22Rv1 (cell line): ENCODE measurements around the gene DPEP3.
A peak's percentile ranks its signal among the peaks of the same experiment; 100 is the strongest.

Experiments used
- H3K27ac ChIP-seq: fragments of 450-650 bp; 2 replicates; pipeline ENCODE4 v1.5.1; 2017
- ZFX ChIP-seq: fragments of 450-650 bp; IDR thresholded peaks from 2 replicates; pipeline ENCODE4 v1.6.1; 2017; ENCODE audit warnings: antibody characterized with exemption, borderline replicate concordance
- TF ChIP-seq, protein P1 (sequence below): fragments of 450-650 bp; IDR thresholded peaks from 2 replicates; pipeline ENCODE4 v1.5.1; 2017; ENCODE audit warnings: mild to moderate bottlenecking

DPEP3 gene

DNA sequence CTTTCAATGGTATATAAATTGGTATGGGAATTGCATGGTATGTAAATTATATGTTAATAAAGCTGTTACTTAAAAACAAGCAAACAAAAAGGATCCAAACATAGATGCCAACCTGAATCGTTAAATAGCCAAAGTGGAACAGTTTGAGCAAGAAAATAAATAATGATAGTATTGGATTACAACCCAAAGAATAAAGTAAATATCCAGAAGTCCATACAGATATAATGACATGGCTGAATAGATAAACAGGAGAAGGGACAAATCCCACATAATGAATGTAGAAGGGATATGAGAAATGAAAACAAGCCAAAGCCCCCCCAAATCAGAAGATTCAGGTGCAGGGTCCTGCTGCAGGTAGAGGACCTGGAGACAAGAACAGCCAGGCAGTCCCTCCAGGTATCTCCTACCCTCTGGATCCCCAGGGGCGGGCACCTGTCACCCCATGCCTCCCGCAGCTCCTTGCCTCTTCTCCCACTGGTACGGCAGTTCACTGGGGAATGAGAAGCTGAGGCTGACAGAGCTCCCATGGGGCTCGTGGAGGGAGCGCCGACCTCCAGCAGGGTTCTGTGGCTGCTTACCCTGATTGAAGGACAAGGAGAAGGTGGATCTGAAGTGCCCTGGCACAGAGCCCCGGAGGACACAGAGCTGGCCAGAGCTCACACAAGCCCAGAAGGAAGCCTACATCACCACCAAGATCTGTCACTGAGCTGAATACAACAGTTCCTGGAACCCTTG lies 26.5 kb downstream of the DPEP3 start:
- H3K27ac ChIP-seq = no peak overlapping the region
- no peak for TF ChIP-seq ZFX
- TF ChIP-seq, protein P1, sequence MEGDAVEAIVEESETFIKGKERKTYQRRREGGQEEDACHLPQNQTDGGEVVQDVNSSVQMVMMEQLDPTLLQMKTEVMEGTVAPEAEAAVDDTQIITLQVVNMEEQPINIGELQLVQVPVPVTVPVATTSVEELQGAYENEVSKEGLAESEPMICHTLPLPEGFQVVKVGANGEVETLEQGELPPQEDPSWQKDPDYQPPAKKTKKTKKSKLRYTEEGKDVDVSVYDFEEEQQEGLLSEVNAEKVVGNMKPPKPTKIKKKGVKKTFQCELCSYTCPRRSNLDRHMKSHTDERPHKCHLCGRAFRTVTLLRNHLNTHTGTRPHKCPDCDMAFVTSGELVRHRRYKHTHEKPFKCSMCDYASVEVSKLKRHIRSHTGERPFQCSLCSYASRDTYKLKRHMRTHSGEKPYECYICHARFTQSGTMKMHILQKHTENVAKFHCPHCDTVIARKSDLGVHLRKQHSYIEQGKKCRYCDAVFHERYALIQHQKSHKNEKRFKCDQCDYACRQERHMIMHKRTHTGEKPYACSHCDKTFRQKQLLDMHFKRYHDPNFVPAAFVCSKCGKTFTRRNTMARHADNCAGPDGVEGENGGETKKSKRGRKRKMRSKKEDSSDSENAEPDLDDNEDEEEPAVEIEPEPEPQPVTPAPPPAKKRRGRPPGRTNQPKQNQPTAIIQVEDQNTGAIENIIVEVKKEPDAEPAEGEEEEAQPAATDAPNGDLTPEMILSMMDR = no peak

DNA sequence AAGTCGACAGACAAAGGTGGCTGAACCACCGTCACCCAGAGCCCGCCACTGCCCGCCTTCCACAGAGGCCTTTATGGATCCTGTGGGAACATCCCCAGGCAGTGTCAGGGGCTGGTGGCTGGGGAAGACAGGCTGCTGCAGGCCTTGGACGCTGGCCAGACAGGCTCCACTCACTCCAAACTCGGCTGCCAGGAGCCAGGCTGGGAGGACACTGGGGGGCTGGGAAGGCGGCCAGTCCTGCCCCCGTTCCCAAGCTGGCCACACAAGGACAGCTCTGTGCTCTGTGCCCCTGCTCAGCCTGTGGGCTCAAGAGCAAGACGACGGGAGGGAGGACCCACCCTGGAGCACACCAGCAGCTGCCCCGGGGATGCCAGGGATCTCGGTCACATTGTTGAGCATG lies 28.8 kb downstream of the DPEP3 start:
- no peak overlapping the region for H3K27ac ChIP-seq

DNA sequence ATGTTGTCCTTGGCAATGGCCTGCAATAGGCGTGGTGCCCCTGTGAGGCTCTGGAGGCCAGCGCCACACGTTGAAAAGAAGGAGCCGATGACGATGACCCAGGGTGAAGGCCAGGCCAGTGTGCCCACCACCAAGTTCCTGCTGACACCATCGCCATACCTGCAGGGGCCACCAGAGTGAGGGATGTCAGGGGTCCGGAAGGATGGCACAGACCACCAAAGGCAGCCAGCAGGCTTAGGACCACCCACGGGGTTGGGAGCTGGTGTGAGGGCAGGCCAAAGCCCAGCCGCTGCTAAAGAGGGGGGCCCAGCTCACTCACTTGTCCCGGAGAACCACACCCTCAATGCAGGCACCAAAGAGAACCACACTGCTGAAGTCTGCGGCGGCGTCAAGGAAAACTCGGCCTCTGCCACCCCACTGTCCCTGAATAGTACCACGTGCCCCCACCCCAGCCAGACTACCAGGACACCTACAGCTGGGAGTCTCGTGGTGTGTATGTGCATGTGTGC lies 29.9 kb downstream of the DPEP3 start:
- no peak overlapping the region for H3K27ac ChIP-seq
- no peak for TF ChIP-seq ZFX

More for the DNA sequence above, 28.8 kb downstream of the DPEP3 start:
- TF ChIP-seq, protein P1 = no peak
- no peak for TF ChIP-seq ZFX

DNA sequence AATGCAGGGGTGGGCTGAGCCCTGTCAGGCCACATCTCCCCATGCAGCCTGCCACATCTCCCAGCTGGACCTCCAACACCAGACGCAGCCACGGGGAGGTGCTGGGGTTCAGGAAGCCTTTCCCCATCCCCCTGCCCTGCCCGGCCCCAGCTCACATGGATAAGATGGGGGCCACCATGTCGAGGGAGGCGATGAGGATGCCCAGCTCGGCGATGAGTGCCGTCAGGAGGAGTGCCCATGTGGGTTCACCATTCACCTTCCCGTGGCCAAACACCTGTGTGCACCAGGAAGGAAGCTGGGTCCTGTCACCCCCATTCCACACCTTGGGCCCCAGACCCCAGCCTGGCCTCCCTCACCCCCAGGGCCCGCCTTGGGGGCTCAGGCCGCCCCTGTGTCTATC lies 30.7 kb downstream of the DPEP3 start:
- TF ChIP-seq ZFX = no peak
- TF ChIP-seq, protein P1 = no peak
- H3K27ac ChIP-seq = 0 out of 2 replicates have a peak overlapping the region, but pooled peaks have one; percentile 4

DNA sequence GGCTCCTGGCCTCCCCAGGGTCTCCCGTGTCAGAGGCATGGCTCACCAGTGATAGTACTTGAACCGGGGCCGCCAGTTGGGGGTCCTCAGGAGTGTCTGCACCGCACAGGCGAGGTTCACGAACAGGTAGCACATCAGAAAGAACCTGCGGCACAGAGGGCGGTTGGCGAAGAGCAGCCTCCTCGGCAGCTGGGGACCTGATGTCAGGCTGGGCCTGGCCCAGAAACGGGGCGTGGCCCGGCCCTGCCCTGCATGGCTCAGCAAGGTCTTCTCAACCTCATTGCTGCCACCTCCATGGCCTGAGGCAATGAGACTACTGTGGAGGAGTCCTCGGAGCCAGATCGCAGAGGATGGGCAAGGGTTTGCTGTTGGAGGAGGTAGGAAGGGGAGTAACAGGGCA lies 32.3 kb downstream of the DPEP3 start:
- no peak overlapping the region for H3K27ac ChIP-seq
- no peak for TF ChIP-seq ZFX
- TF ChIP-seq, protein P1 = no peak

DNA sequence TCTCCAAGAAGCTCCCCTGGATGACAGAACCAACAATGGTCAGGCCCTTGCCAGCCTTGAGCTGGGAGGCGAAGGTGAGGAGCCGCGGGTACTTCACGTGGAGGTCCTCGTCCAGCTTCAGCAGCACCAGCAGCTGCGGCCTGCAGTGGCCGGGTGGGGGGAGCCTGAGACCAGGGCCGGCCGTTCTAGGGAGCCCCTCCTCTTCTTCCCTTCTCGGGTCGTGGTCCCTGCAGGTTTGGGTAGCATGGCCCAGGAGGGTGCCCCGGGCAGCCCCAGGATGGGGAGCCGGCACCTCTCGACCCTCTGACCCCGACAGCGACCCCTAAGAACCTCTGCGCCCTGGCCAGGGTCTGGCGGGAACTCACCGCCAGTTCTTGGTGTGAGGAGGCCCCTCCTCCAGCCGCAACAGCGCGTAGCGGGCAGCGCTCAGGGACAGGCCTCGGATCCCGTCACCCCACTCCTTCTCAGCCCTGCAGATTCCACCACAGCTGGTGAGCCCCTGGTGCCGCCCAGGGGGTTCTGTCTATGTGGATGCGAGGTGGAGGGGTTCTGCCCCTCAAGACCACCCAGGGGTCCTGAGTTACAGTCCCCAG lies 33.2 kb downstream of the DPEP3 start:
- H3K27ac ChIP-seq = no peak overlapping the region
- TF ChIP-seq ZFX = no peak
- TF ChIP-seq, protein P1 = 0 out of 2 replicates have a peak, but pooled peaks have one; percentile 4

DNA sequence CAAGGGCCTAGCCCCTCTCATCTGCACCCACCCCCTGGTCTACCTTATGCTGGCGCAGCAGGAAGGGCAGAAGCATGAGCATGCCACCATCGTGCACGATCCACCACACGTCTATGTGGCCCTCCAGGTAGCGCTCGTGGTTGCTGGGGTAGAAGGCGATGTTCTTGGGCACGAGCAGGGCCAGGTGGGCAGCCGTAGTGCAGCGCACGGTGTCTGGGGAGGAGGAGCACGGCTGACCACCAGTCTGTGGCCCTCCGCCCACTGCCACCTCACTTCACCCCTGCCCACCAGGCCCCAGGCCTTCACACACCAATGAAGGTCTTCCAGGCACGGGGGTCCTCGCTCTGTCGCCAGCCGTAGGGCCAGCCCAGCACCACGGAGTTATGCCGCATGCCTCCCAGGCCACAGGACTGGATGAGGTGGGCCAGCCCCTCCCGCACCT lies 34.1 kb downstream of the DPEP3 start:
- no peak for TF ChIP-seq ZFX
- TF ChIP-seq, protein P1 = no peak
- no peak overlapping the region for H3K27ac ChIP-seq
